SK-N-SH (cell line): ENCODE measurements around the gene C10orf67. TPM values are rescaled to one million over a fixed set of nuclear protein-coding genes. Genes with fewer than 3 reads are reported as not detected.
A peak's percentile ranks its signal among the peaks of the same experiment; 100 is the strongest.
"Not testable (repeated sequence)": the region's sequence is repeated elsewhere in the genome, so short reads cannot be mapped to it uniquely, and the experiment has no call there.

Experiments used
- CTCF ChIA-PET: fragments of 300-600, 350-600 bp; formaldehyde crosslinking; extraction: SDS; loops from one replicate; lab custom pipeline; 2021; lab: Yijun Ruan, JAX
- POLR2A ChIA-PET: fragments of 350-600 bp; sonication (Branson Sonifier 250); formaldehyde crosslinking; extraction: SDS; loops from one replicate; lab custom pipeline; 2020; ENCODE audit warnings: antibody characterized with exemption, inconsistent platforms; lab: Yijun Ruan, JAX
- DNase-seq: peaks from one replicate; pipeline ENCODE4 v3.0.0; 2012
- H2AFZ ChIP-seq: fragments of 200-600 bp; sonication (generic); 2 replicates; pipeline ENCODE4 v1.8.1; 2016; ENCODE audit warnings: antibody characterized with exemption, mild to moderate bottlenecking, low read depth
- H3F3A ChIP-seq: fragments of 200-600 bp; sonication (generic); replicated peaks from 2 replicates; pipeline ENCODE3; 2016; ENCODE audit warnings: antibody characterized with exemption, mild to moderate bottlenecking; ENCODE audit not compliant: insufficient read depth
- H3K27ac ChIP-seq, 2 experiments: fragments of 200-500 bp in 1 of 2; fragments of 200-600 bp in 1 of 2; sonication (Bioruptor generic) in 1 of 2; sonication (generic), shearing (Covaris generic) in 1 of 2; 2 replicates each; pipeline versions ENCODE4 v1.5.1 to v1.6.1; 2014 to 2016; ENCODE audit warnings: low read depth in 2 of 2, inconsistent platforms in 1 of 2, low read length in 1 of 2, mild to moderate bottlenecking in 1 of 2, mixed read lengths in 1 of 2
- H3K27me3 ChIP-seq: fragments of 200-600 bp; sonication (generic), shearing (Covaris generic); 2 replicates; pipeline ENCODE4 v1.6.1; 2016; ENCODE audit warnings: mixed run types; ENCODE audit not compliant: insufficient read depth
- H3K36me3 ChIP-seq, 2 experiments: fragments of 200-500 bp in 1 of 2; fragments of 200-600 bp in 1 of 2; sonication (Bioruptor generic) in 1 of 2; sonication (generic) in 1 of 2; replicated peaks in 1 of 2; 2 replicates each; pipeline versions ENCODE3 to v1.5.1; 2014 to 2016; ENCODE audit warnings: low read length in 1 of 2, mild to moderate bottlenecking in 1 of 2; ENCODE audit not compliant: insufficient read depth in 2 of 2, control insufficient read depth in 1 of 2
- H3K4me1 ChIP-seq, 2 experiments: fragments of 200-500 bp in 1 of 2; fragments of 200-600 bp in 1 of 2; sonication (Bioruptor generic) in 1 of 2; sonication (generic), shearing (Covaris generic) in 1 of 2; 2 replicates each; pipeline versions ENCODE4 v1.5.1 to v1.6.1; 2014 to 2016; ENCODE audit warnings: low read depth in 1 of 2, low read length in 1 of 2, mixed run types in 1 of 2; ENCODE audit not compliant: insufficient read depth in 2 of 2, control insufficient read depth in 1 of 2
- H3K4me2 ChIP-seq: fragments of 200-600 bp; sonication (generic), shearing (Covaris generic); 2 replicates; pipeline ENCODE4 v1.6.1; 2017; ENCODE audit warnings: mixed run types
- H3K4me3 ChIP-seq, 2 experiments: fragments of 200-500 bp in 1 of 2; fragments of 200-600 bp in 1 of 2; sonication (Bioruptor generic) in 1 of 2; sonication (generic), shearing (Covaris generic) in 1 of 2; 2 replicates each; pipeline versions ENCODE4 v1.5.1 to v1.8.1; 2014 to 2016; ENCODE audit warnings: low read depth in 2 of 2, inconsistent platforms in 1 of 2, low read length in 1 of 2, mild to moderate bottlenecking in 1 of 2, mixed read lengths in 1 of 2, moderate library complexity in 1 of 2
- H3K79me2 ChIP-seq: fragments of 200-600 bp; sonication (generic); 2 replicates; pipeline ENCODE4 v1.8.1; 2017; ENCODE audit warnings: mild to moderate bottlenecking; ENCODE audit not compliant: insufficient read depth
- H3K9ac ChIP-seq: fragments of 200-600 bp; sonication (generic); 2 replicates; pipeline ENCODE4 v1.6.1; 2017; ENCODE audit warnings: mixed run types
- H3K9me2 ChIP-seq: fragments of 200-600 bp; sonication (generic); 2 replicates; pipeline ENCODE4 v1.6.1; 2017; ENCODE audit warnings: mixed run types
- H3K9me3 ChIP-seq: fragments of 200-600 bp; sonication (generic); 2 replicates; pipeline ENCODE4 v1.6.1; 2017; ENCODE audit warnings: mixed run types, mild to moderate bottlenecking, moderate library complexity
- H4K20me1 ChIP-seq: fragments of 200-600 bp; sonication (generic); 2 replicates; pipeline ENCODE4 v1.6.1; 2017; ENCODE audit warnings: mild to moderate bottlenecking, mixed run types; ENCODE audit not compliant: insufficient read depth
- FOSL2 ChIP-seq: IDR thresholded peaks from 2 replicates; pipeline ENCODE4 v1.4.0; 2012; ENCODE audit warnings: low read depth, mild to moderate bottlenecking, moderate library complexity, borderline replicate concordance
- GABPA ChIP-seq: IDR thresholded peaks from 2 replicates; pipeline ENCODE4 v1.4.0; 2012; ENCODE audit warnings: low read depth, mild to moderate bottlenecking
- JUND ChIP-seq: IDR thresholded peaks from 2 replicates; pipeline ENCODE4 v1.4.0; 2012
- MEF2A ChIP-seq: IDR thresholded peaks from 2 replicates; pipeline ENCODE4 v1.4.0; 2012; ENCODE audit warnings: low read depth, borderline replicate concordance
- NFIC ChIP-seq: IDR thresholded peaks from 2 replicates; pipeline ENCODE4 v1.4.0; 2012; ENCODE audit warnings: borderline replicate concordance
- NRF1 ChIP-seq: IDR thresholded peaks from 2 replicates; pipeline ENCODE4 v1.6.1; 2012; ENCODE audit warnings: low read depth, mild to moderate bottlenecking, low read length
- REST ChIP-seq: IDR thresholded peaks from 2 replicates; pipeline ENCODE4 v1.6.1; 2012; ENCODE audit warnings: mild to moderate bottlenecking, low read depth, low read length, moderate library complexity
- RFX5 ChIP-seq: IDR thresholded peaks from 2 replicates; pipeline ENCODE4 v1.6.1; 2012; ENCODE audit warnings: mild to moderate bottlenecking, improper control_type of control experiment, low read length
- TAF1 ChIP-seq: IDR thresholded peaks from 2 replicates; pipeline ENCODE4 v1.6.1; 2012; ENCODE audit warnings: low read depth, mild to moderate bottlenecking, low read length, moderate library complexity, borderline replicate concordance
- WGBS: methylation state at CpG from one replicate; pipeline ENCODE4 v1.1.6; 2017; ENCODE audit warnings: low lambda C conversion rate; 5-methylcytosine and 5-hydroxymethylcytosine counted together
- polyA plus RNA-seq, 3 experiments: library from polyadenylated mRNA; depleted of rRNA; stranded (reverse); fragments of >200 nt; gene quantifications; 2 replicates each; pipeline ENCODE4 v1.2.3, GENCODE V29; 2012

C10orf67 gene
- polyA plus RNA-seq, 1 of the 3 experiments (the other 2 are of a cell fraction): 0.97 TPM

DNA sequence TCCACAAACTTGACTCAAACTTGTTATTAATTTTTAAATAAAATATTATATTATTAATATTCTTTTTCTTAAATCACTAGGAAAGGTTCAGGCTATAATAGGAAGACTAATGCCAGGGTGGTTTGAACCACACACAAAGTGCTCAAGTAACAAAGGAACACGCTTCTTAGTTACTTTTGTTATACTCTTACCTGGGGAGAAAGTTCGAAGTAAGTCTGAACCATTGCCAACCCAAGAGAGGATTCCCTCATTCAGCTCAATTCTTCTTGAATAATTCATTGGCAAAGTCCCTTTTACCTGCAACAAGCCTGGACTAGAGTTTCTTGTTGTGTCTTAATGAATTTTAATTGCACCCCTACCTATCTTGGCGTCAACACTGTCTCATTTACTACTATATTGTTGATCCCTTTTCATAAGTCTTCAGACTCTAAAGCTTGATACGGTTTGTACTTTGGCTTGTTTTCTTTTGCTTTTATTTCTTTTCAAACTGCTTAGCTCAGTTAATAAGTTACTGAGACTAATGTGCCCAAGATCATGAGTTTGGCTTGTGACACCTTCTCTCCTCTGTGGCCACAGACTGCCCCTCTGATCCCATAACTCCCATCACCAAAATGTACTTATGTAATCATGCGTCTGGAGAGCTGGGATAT lies 10.2 kb upstream of the C10orf67 start:
- H3K9me3 ChIP-seq: no peaks in the 10 kb centered on the region
- H3F3A ChIP-seq: no peaks in the 10 kb centered on the region
- TF ChIP-seq NFIC (no peak), REST (no peak), RFX5 (no peak), MEF2A (no peak), GABPA (no peak), TAF1 (no peak)
- no peaks in the 10 kb centered on the region for H4K20me1 ChIP-seq
- H3K27me3 ChIP-seq: no peaks in the 10 kb centered on the region
- no peaks in the 10 kb centered on the region for H3K9me2 ChIP-seq
- DNase-seq: no peak
- POLR2A ChIA-PET: interaction anchor here (0.6 kb wide), 1 partner anchor 10 kb away, joined by 3 read pairs; no protein-coding TSS in a partner anchor
- H3K4me1 ChIP-seq: no peaks in the 10 kb centered on the region
- H3K9ac ChIP-seq: no peak overlapping the region
- no peaks in the 10 kb centered on the region for H3K79me2 ChIP-seq
- no peak overlapping the region for H2AFZ ChIP-seq
- H3K4me3 ChIP-seq: no peak overlapping the region
- no peak overlapping the region for H3K27ac ChIP-seq
- CTCF ChIA-PET: no interaction called here
- H3K36me3 ChIP-seq: no peaks in the 10 kb centered on the region
- 80% methylated on average over 5 of the region's 5 CpGs for WGBS
- H3K4me2 ChIP-seq: no peak overlapping the region

DNA sequence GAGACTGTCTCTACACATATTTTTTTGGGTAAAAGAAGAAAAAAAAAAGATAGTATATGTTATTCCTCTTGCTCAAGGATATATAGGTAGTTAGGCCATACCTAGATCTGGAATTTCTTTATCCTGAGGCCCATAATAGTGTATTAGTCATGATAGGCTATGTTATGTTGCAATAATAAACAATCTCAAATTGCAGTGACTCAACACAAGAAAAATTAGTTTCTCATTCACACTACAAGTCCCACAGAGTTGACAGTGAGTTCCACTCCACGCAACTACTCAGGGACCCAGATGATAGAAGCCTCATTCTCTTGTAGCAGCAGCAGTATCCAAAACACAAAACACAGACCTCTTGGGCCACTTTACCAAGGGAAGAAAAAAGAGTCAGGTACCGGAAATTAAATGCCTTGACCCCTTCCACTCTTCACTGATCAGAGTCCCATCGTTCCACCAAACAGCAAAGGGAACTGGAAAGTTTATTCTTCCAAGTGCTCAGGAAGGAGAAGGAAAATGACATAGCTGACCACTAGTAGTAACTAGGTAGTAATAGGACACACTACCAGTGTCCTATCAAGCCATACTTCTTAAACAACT lies 7.4 kb upstream of the C10orf67 start:
- Histone ChIP-seq H3K9me3 (no peaks in the 10 kb centered on the region), H3K36me3 (no peaks in the 10 kb centered on the region), H3F3A (no peaks in the 10 kb centered on the region), H3K4me3 (no peak overlapping the region), H2AFZ (no peak overlapping the region), H3K27ac (no peak overlapping the region), H3K9me2 (no peaks in the 10 kb centered on the region)
- no peak for TF ChIP-seq NRF1
- TF ChIP-seq FOSL2: 0 out of 2 replicates have a peak, but pooled peaks have one; percentile 38
- 0 out of 2 replicates have a peak, but pooled peaks have one; percentile 19 for TF ChIP-seq JUND
- TF ChIP-seq, all 33 proteins: peak for 2
- no peaks in the 10 kb centered on the region for H3K79me2 ChIP-seq
- no peaks in the 10 kb centered on the region for H3K27me3 ChIP-seq
- WGBS: 88% methylated on average over 3 of the region's 3 CpGs
- H4K20me1 ChIP-seq: no peaks in the 10 kb centered on the region
- H3K9ac ChIP-seq: no peak overlapping the region
- no peak overlapping the region for H3K4me2 ChIP-seq
- ChIA-PET CTCF (interaction anchor here (0.9 to 1.0 kb wide), 2 partner anchors 11 to 37 kb away, joined by 3 read pairs; no protein-coding TSS in a partner anchor), POLR2A (no interaction called here)
- H3K4me1 ChIP-seq: peaks cover 0 to 3% of the 10 kb centered on the region in 2 experiments; a peak in 1 of 4 replicates
- DNase-seq: no peak

- H3K9me2 ChIP-seq, H3K9ac ChIP-seq, DNase-seq, H3K27ac ChIP-seq, H3K9me3 ChIP-seq, H3K4me3 ChIP-seq, CTCF ChIA-PET, H3F3A ChIP-seq, H3K36me3 ChIP-seq, H3K27me3 ChIP-seq, POLR2A ChIA-PET, H3K79me2 ChIP-seq, H3K4me2 ChIP-seq, H4K20me1 ChIP-seq, H2AFZ ChIP-seq: not testable (repeated sequence)
- peaks cover 0 to 13% of the 10 kb centered on the region in 2 experiments; a peak in 2 of 4 replicates for H3K4me1 ChIP-seq
- WGBS: 71% methylated on average over 1 of the region's 1 CpG
Measured at GRCh38 chr10:23350706-23351105, 6.1 kb upstream of the C10orf67 start.
